ENCODE data around the gene P3H3.
A peak's percentile ranks its signal among the peaks of the same experiment; 100 is the strongest.

The P3H3 gene

GRCh38 chr12:6780573-6780972, 47.6 kb upstream of the P3H3 start:
- Histone ChIP-seq H2AFZ (ENCODE audit: low read length) (no peak overlapping the region), H3K4me3 (ENCODE audit: low read length, poor library complexity, severe bottlenecking) (no peak overlapping the region), H3K36me3 (ENCODE audit: insufficient read depth, low read length) (no peaks in the 10 kb centered on the region), H4K20me1 (ENCODE audit: insufficient read depth, low read length, poor library complexity, severe bottlenecking) (no peaks in the 10 kb centered on the region), H3K27me3 (ENCODE audit: insufficient read depth, low read length, poor library complexity, severe bottlenecking) (no peaks in the 10 kb centered on the region), H3K9ac (ENCODE audit: low read depth, low read length, poor library complexity, severe bottlenecking) (no peak overlapping the region), H3K79me2 (ENCODE audit: insufficient read depth, low read length) (no peaks in the 10 kb centered on the region), H3K9me3 (ENCODE audit: insufficient read depth, low read depth, low read length) (no peaks in the 10 kb centered on the region), H3F3A (ENCODE audit: low read depth) (no peaks in the 10 kb centered on the region), H3K9me2 (replicated peaks; ENCODE audit: low read depth, low read length) (no peaks in the 10 kb centered on the region), H3K4me1 (ENCODE audit: insufficient read depth, low read length, poor library complexity, severe bottlenecking) (peaks cover 4% of the 10 kb centered on the region), H3K4me2 (ENCODE audit: low read depth, low read length, poor library complexity, severe bottlenecking) (no peak overlapping the region)
- TF ChIP-seq, protein P1, sequence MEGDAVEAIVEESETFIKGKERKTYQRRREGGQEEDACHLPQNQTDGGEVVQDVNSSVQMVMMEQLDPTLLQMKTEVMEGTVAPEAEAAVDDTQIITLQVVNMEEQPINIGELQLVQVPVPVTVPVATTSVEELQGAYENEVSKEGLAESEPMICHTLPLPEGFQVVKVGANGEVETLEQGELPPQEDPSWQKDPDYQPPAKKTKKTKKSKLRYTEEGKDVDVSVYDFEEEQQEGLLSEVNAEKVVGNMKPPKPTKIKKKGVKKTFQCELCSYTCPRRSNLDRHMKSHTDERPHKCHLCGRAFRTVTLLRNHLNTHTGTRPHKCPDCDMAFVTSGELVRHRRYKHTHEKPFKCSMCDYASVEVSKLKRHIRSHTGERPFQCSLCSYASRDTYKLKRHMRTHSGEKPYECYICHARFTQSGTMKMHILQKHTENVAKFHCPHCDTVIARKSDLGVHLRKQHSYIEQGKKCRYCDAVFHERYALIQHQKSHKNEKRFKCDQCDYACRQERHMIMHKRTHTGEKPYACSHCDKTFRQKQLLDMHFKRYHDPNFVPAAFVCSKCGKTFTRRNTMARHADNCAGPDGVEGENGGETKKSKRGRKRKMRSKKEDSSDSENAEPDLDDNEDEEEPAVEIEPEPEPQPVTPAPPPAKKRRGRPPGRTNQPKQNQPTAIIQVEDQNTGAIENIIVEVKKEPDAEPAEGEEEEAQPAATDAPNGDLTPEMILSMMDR (conservative IDR thresholded peaks at IDR 0.05; ENCODE audit: low read length): no peak
- no peak for TF ChIP-seq EZH2phosphoT487 (IDR thresholded peaks at IDR 0.05; ENCODE audit: borderline replicate concordance)

DNA sequence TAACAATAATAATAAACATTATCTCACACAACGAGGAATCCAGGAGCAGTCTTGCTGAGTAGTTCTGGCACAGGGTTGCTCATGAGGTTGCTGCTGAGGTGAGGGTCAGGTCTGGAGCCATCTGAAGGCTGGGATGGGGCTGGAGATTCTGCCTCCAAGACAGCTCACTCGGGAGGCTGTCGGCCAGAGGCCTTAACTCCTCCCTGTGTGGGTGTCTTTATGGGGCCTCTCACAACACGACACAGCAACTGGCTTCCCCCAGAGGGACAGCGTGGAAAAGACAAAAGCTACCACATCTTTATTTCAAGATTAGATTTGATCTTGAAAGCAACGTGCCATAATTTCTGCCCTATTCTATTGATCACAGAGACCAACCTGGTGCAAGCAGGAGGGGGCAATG, 46.1 kb upstream of the P3H3 start:
- Histone ChIP-seq H3K27me3 (ENCODE audit: insufficient read depth, low read length, poor library complexity, severe bottlenecking) (no peaks in the 10 kb centered on the region), H3K36me3 (ENCODE audit: insufficient read depth, low read length) (no peaks in the 10 kb centered on the region), H2AFZ (ENCODE audit: low read length) (no peak overlapping the region), H3K9ac (ENCODE audit: low read depth, low read length, poor library complexity, severe bottlenecking) (no peak overlapping the region), H4K20me1 (ENCODE audit: insufficient read depth, low read length, poor library complexity, severe bottlenecking) (no peaks in the 10 kb centered on the region), H3K4me3 (ENCODE audit: low read length, poor library complexity, severe bottlenecking) (no peak overlapping the region), H3K79me2 (ENCODE audit: insufficient read depth, low read length) (no peaks in the 10 kb centered on the region), H3K4me2 (ENCODE audit: low read depth, low read length, poor library complexity, severe bottlenecking) (no peak overlapping the region), H3K9me3 (ENCODE audit: insufficient read depth, low read depth, low read length) (no peaks in the 10 kb centered on the region), H3K4me1 (ENCODE audit: insufficient read depth, low read length, poor library complexity, severe bottlenecking) (peaks cover 13% of the 10 kb centered on the region), H3K9me2 (replicated peaks; ENCODE audit: low read depth, low read length) (no peaks in the 10 kb centered on the region), H3F3A (ENCODE audit: low read depth) (no peaks in the 10 kb centered on the region)
- TF ChIP-seq EZH2phosphoT487 (IDR thresholded peaks at IDR 0.05; ENCODE audit: borderline replicate concordance): no peak
- TF ChIP-seq, protein P1 (conservative IDR thresholded peaks at IDR 0.05; ENCODE audit: low read length): no peak

- Histone ChIP-seq H3K4me3 (ENCODE audit: low read length, poor library complexity, severe bottlenecking) (no peak overlapping the region), H3K36me3 (ENCODE audit: insufficient read depth, low read length) (no peaks in the 10 kb centered on the region), H3K9ac (ENCODE audit: low read depth, low read length, poor library complexity, severe bottlenecking) (peak overlapping the region; percentile 24), H3K4me1 (ENCODE audit: insufficient read depth, low read length, poor library complexity, severe bottlenecking) (peaks cover 13% of the 10 kb centered on the region), H3K79me2 (ENCODE audit: insufficient read depth, low read length) (no peaks in the 10 kb centered on the region), H2AFZ (ENCODE audit: low read length) (peak overlapping the region; percentile 21; the same call in 1 of the 2 replicates), H3K9me2 (replicated peaks; ENCODE audit: low read depth, low read length) (no peaks in the 10 kb centered on the region), H4K20me1 (ENCODE audit: insufficient read depth, low read length, poor library complexity, severe bottlenecking) (no peaks in the 10 kb centered on the region), H3K9me3 (ENCODE audit: insufficient read depth, low read depth, low read length) (no peaks in the 10 kb centered on the region), H3F3A (ENCODE audit: low read depth) (no peaks in the 10 kb centered on the region), H3K4me2 (ENCODE audit: low read depth, low read length, poor library complexity, severe bottlenecking) (no peak overlapping the region), H3K27me3 (ENCODE audit: insufficient read depth, low read length, poor library complexity, severe bottlenecking) (no peaks in the 10 kb centered on the region)
- TF ChIP-seq, protein P1 (conservative IDR thresholded peaks at IDR 0.05; ENCODE audit: low read length): no peak
- TF ChIP-seq EZH2phosphoT487 (IDR thresholded peaks at IDR 0.05; ENCODE audit: borderline replicate concordance): no peak
Observed at GRCh38 chr12:6782850-6783566, 45.2 kb upstream of the P3H3 start.
